Measurements from ENCODE around the gene COIL. TPM values are rescaled to one million over a fixed set of nuclear protein-coding genes. Genes with fewer than 3 reads are reported as not detected.
A peak's percentile ranks its signal among the peaks of the same experiment; 100 is the strongest.

The COIL gene
- total RNA-seq, 2 donors from 2014 or later = 5.0 to 9.9 TPM

GRCh38 chr17:56913353-56913866, 47.4 kb downstream of the COIL start:
- no peak for TF ChIP-seq CTCF (IDR thresholded peaks at IDR 0.05)
- H3K27ac ChIP-seq = peak overlapping the region; percentile 84 to 86
- peaks cover 3% of the 10 kb centered on the region for H3K36me3 ChIP-seq
- ATAC-seq (ENCODE audit: insufficient number of reproducible peaks, low FRiP score, low read depth) (no peak), DNase-seq (ENCODE audit: low spot score) (no peak)
- H3K4me3 ChIP-seq = peak overlapping the region; percentile 88
- no peaks in the 10 kb centered on the region for H3K9me3 ChIP-seq
- peaks cover 22 to 36% of the 10 kb centered on the region in 2 donors for H3K4me1 ChIP-seq (ENCODE audit: control insufficient read depth in 1 of 2, low read depth in 2 of 2)
- no peaks in the 10 kb centered on the region for H3K27me3 ChIP-seq (replicated peaks; ENCODE audit: insufficient read depth)

GRCh38 chr17:56913000-56913311, 47.9 kb downstream of the COIL start:
- DNase-seq (ENCODE audit: low spot score) (no peak), ATAC-seq (ENCODE audit: insufficient number of reproducible peaks, low FRiP score, low read depth) (no peak)
- H3K36me3 ChIP-seq = peaks cover 7% of the 10 kb centered on the region
- peak overlapping the region; percentile 84 to 86 for H3K27ac ChIP-seq
- peak overlapping the region; percentile 88 for H3K4me3 ChIP-seq
- no peaks in the 10 kb centered on the region for H3K9me3 ChIP-seq
- no peak for TF ChIP-seq CTCF (IDR thresholded peaks at IDR 0.05)
- peaks cover 22 to 36% of the 10 kb centered on the region in 2 donors for H3K4me1 ChIP-seq (ENCODE audit: control insufficient read depth in 1 of 2, low read depth in 2 of 2)
- no peaks in the 10 kb centered on the region for H3K27me3 ChIP-seq (replicated peaks; ENCODE audit: insufficient read depth)

- peaks cover 9% of the 10 kb centered on the region for H3K36me3 ChIP-seq
- H3K27me3 ChIP-seq (replicated peaks; ENCODE audit: insufficient read depth) = no peaks in the 10 kb centered on the region
- no peak for ATAC-seq (ENCODE audit: insufficient number of reproducible peaks, low FRiP score, low read depth)
- no peaks in the 10 kb centered on the region for H3K9me3 ChIP-seq
- H3K27ac ChIP-seq = peak overlapping the region; percentile 41 to 84
- no peak for DNase-seq (ENCODE audit: low spot score)
- H3K4me3 ChIP-seq = peak overlapping the region; percentile 88
- H3K4me1 ChIP-seq (ENCODE audit: control insufficient read depth in 1 of 2, low read depth in 2 of 2) = peaks cover 22 to 36% of the 10 kb centered on the region in 2 donors
- no peak for TF ChIP-seq CTCF (IDR thresholded peaks at IDR 0.05)
Observed at GRCh38 chr17:56912105-56912999, 48.5 kb downstream of the COIL start.

GRCh38 chr17:56910509-56911235, 50.2 kb downstream of the COIL start:
- TF ChIP-seq CTCF (IDR thresholded peaks at IDR 0.05) = no peak
- Histone ChIP-seq H3K9me3 (no peaks in the 10 kb centered on the region), H3K27ac (peak overlapping the region; percentile 10 to 63), H3K36me3 (peaks cover 19% of the 10 kb centered on the region), H3K4me3 (peak overlapping the region; percentile 31), H3K4me1 (ENCODE audit: control insufficient read depth in 1 of 2, low read depth in 2 of 2) (peaks cover 17 to 30% of the 10 kb centered on the region in 2 donors), H3K27me3 (replicated peaks; ENCODE audit: insufficient read depth) (no peaks in the 10 kb centered on the region)
- ATAC-seq (ENCODE audit: insufficient number of reproducible peaks, low FRiP score, low read depth) = no peak
- DNase-seq (ENCODE audit: low spot score) = no peak
